ENCODE results near the gene DBNL.

DNA sequence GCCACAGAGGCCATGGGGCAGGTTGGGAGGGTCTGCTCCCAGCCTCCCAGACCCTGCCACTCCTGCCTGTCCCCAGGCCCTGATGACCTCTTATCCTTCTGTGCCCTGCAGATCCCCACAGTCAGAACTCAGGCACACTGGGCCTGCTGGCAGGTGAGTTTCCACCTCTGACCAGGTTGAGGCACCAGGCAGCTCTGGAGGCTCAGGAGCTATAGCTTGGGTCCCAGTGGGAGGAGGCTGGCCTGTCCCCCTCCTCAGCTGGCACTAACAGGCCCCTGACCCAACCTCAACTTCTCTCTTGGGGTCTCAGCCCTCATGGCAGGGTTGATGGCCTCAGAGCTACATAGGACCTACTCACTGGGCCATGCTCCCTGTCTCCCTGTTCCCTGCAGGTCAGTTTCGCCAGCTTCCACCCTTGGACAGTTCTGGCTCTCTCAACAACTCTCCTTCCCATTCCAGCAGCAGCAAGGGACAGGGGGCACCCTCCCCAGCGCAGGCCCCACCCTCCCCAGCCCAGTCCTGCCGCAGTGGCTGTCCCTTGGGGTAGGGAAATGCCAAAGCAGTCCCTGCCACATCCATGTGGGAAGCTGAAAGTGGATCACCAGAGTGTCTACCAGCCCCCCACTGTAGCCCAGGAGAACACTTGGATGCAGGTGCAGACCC lies 56.9 kb downstream of the DBNL start:
- TF ChIP-seq, protein P1, sequence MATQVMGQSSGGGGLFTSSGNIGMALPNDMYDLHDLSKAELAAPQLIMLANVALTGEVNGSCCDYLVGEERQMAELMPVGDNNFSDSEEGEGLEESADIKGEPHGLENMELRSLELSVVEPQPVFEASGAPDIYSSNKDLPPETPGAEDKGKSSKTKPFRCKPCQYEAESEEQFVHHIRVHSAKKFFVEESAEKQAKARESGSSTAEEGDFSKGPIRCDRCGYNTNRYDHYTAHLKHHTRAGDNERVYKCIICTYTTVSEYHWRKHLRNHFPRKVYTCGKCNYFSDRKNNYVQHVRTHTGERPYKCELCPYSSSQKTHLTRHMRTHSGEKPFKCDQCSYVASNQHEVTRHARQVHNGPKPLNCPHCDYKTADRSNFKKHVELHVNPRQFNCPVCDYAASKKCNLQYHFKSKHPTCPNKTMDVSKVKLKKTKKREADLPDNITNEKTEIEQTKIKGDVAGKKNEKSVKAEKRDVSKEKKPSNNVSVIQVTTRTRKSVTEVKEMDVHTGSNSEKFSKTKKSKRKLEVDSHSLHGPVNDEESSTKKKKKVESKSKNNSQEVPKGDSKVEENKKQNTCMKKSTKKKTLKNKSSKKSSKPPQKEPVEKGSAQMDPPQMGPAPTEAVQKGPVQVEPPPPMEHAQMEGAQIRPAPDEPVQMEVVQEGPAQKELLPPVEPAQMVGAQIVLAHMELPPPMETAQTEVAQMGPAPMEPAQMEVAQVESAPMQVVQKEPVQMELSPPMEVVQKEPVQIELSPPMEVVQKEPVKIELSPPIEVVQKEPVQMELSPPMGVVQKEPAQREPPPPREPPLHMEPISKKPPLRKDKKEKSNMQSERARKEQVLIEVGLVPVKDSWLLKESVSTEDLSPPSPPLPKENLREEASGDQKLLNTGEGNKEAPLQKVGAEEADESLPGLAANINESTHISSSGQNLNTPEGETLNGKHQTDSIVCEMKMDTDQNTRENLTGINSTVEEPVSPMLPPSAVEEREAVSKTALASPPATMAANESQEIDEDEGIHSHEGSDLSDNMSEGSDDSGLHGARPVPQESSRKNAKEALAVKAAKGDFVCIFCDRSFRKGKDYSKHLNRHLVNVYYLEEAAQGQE (IDR thresholded peaks at IDR 0.05): no peak
- TF ChIP-seq JUND (IDR thresholded peaks at IDR 0.05): no peak
- TF ChIP-seq HNF4A (conservative IDR thresholded peaks at IDR 0.05): no peak
- TF ChIP-seq, protein P2, sequence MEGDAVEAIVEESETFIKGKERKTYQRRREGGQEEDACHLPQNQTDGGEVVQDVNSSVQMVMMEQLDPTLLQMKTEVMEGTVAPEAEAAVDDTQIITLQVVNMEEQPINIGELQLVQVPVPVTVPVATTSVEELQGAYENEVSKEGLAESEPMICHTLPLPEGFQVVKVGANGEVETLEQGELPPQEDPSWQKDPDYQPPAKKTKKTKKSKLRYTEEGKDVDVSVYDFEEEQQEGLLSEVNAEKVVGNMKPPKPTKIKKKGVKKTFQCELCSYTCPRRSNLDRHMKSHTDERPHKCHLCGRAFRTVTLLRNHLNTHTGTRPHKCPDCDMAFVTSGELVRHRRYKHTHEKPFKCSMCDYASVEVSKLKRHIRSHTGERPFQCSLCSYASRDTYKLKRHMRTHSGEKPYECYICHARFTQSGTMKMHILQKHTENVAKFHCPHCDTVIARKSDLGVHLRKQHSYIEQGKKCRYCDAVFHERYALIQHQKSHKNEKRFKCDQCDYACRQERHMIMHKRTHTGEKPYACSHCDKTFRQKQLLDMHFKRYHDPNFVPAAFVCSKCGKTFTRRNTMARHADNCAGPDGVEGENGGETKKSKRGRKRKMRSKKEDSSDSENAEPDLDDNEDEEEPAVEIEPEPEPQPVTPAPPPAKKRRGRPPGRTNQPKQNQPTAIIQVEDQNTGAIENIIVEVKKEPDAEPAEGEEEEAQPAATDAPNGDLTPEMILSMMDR (IDR thresholded peaks at IDR 0.05; ENCODE audit: low read depth, low read length, missing input control): no peak
- no peak for TF ChIP-seq YY1 (IDR thresholded peaks at IDR 0.05)

Data from liver (tissue), 3 donors.